GM21367 (cell line): ENCODE data around the gene PHLPP1.
A peak's percentile ranks its signal among the peaks of the same experiment; 100 is the strongest.
"Not testable (repeated sequence)": the region's sequence is repeated elsewhere in the genome, so short reads cannot be mapped to it uniquely, and the experiment has no call there.

Source experiments
- ATAC-seq: cut with Tn5 transposase; IDR thresholded peaks from one replicate; pipeline ENCODE4 v1.9.1; 2021; ENCODE audit not compliant: unreplicated experiment

Gene PHLPP1

DNA sequence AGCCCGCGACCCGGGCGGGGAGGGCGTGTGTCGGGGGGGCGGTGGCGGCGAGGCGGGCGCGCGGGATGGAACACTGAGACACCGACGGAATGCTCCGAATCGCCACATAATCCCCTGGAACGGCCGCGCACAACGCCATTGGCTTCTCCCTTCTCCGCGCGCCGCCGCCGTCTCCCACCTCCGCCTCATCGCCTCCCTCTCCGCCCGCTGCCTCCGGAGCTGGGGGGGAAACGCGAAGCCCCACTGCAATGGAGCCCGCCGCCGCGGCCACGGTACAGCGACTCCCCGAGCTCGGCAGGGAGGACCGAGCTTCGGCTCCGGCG lies at the start of gene PHLPP1:
TSS of gene PHLPP1 (plus strand) at position 106 of the 323 bp plus-strand sequence. CDS start at position 249, 143 bp downstream.
- peak; percentile 2 for ATAC-seq

DNA sequence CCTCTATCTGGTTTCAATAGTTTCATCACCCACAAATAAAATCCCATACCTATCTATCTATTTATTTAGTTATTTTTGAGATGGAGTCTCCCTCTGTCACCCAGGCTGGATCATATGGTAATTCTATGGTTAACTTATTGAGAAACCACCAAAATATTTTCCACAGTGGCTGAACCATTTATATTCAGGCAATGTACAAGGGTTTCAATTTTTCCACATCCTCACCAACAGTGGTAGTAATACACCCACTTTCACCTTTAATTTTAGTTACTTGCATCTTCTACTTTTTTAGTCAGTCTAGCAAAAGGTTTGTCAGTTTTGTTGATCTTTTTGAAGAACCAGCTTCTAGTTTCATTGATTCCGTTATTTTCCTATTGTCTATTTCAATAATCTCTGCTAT lies 46.1 kb upstream of the PHLPP1 start:
- ATAC-seq: no peak

DNA sequence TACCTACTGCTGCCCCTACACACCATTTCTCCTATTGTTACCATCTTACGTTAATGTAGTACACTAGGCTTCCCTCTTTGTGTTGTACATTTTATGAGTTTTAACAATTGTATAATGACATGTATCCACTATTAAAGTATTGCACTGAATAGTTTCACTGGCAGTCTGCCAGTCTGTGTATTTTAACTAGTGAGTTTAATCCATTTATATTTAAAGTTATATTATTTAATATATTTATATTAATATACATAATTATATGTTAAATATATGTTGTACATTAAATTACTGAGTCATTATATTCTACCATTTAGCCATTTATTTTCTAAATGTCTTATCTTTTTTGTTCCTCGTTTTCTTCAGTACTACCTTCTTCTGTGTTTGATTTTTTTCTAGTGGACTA lies 44.8 kb upstream of the PHLPP1 start:
- no peak for ATAC-seq

DNA sequence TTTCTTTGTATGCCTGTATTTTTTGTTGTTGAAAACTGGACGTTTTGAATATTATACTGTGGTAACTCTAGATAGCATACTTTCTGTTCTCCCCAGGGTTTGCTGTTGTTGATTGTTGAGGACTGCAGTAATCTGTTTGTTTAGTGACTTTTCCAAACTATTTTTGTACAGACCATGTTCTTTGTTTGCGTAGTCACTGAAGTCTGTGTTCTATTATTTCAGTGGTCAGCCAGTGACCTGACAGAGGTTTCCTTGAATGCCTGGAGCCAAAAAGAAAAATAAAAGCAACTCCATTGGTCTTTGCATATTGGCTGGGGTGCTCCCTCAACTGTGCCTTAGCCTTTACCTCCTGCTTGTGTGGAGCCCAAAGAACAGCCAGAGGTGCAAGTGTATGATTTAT lies 42.7 kb upstream of the PHLPP1 start:
- no peak for ATAC-seq

DNA sequence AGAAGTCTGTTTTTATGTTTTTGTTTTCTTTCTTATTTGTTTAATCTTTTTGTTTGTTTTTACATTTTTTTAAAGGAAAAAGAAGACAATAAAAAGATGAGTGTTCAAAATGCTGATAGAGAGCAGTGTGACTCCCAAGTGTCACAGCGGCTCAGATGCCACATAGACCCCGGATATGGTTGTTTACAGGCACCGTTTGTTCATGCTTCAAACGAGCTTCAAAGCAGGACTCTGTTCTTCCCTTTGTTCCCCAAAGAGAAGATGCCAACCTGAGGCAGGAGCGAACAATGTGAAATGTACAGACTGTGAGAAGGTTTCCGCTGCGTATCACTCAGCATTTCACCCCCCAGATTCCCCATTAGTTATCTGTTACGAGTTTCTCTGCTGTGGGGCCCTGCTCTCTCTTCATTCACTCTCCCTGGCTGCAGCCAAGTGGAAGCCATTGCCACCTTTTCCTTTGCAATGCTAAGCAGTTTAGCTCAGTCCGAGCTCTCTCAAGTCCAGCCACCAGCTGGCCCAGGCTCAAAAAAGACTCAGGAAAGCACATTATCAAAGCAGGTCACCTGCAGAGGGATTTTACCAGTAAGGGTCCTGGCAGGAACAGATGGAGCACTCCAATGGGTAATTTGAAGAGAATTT lies 36.4 kb upstream of the PHLPP1 start:
- no peak for ATAC-seq

DNA sequence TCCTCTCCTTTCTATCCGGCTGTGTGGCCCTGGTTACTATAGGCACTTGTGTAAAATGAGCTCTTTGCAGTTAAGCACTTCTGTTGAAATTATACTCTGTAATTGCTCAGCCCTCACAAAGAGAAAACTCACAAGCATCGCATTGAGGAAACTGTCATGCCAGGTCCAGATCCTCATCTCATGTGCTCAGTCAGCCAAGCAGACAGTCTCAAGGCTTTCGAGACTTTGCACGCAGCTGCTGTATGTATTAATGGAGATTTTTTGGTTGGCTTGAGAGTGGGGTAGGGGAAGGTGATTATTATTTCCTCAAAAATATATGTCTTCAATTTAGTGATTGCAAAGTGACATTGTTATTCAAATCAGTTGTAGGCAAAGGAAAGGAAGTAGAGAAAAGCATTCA lies 33.0 kb upstream of the PHLPP1 start:
- no peak for ATAC-seq

DNA sequence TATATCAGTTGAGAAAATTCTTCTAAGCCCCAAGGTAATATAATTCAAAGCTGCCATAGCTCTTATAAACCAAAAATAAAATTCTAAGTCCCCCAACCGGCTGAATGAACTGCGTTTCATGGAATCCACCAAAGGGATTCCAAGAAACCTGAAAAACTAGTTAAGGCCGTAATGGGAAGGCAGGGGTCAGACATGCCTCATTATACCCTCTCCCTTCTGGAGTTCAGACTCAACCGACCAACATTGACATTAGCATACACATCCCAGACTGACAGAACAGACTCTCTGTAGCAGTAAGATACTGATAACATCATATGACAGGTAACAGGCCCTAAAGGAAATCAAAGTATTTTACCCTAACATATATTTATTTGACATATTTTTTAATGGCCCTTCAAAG lies 31.4 kb upstream of the PHLPP1 start:
- ATAC-seq: no peak

DNA sequence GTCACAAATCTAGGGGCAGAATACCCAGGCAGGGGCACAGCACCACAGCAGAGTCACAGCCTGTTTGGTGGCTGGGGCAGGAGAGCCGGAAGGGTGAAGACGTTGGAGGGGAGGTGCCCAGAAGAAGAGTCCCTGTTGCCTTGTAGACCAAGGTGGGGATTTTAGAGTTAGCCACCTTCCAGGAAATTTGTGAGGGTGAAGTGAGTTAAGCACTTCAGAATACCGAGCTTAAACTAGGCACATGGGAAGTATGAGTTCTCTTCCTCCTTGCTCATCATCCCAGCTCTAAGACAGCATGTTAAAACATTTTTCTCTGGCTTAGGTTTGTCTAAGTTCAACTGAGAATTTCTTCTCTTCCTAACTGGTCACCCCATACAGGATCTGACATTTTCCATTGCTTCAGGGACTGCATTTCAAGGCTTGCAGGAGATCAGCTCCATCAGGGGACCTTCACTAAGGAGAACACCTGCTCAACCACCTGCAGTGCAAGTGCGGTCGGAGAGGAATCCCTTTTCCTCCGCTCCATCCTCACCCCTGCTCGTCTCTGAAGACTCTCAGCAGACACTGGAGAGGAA lies 26.5 kb upstream of the PHLPP1 start:
- no peak for ATAC-seq

DNA sequence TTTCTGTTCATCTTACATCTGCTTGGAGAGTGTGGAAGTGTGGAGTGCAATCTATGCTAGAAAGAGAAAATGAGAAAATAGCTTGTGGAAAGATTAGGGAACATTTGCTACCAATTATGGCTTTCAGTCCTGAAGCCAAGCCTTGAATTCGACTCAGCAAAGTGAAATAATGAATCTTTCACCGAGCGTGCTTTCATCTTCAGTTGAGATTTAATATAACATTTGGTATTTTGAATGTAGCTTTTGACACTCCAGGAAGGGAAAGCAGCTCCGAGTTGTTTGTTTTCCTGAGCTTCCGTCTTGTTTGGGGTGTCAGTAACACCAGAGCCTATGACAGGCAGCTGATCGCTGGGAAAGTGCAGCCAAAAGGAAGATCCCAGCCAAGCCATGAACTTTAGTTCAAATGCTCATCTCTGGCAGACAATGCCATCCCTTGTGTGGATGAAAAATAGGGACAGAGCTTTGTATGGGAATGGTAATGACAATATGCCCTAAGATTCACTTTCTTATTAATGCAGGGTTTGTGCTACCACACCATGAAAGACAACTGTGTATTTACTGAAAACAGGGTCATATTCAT lies 25.0 kb upstream of the PHLPP1 start:
- no peak for ATAC-seq

DNA sequence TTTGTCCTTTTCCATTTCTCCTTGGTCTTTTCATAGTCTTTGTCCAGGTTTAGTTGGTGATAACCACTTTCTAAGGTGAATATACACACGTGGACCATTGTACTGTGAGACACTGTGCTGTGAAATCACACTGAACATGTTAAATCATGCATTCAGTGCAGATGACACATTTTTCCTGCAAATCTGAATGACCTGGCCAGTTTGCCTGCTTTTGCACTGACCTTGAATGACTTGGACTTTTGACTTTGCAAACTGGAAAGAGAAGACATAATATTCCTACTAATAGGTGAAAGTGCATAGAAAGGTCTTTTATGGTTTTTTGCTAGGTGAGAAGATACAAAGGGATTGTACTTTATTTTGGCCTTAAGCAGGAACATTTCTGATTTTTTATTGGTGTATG lies 21.7 kb upstream of the PHLPP1 start:
- no peak for ATAC-seq

DNA sequence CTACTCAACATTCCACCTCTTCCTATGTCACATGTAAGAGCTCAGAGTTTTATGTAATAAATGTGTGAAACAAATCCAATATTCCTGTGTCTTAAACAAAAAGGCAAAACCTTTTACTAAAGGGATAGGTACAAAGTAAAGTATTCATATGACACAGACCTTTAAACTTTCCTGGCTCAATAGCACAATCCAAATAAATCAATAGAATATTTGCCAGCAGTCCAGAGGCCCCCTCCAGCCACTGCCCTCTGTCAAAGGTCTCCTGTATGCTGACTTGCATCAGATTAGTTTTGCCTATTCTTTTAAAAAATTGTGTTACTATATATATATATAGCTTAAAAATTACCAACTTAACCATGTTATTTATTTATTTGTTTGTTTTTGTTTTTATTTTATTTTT lies 17.7 kb upstream of the PHLPP1 start:
- no peak for ATAC-seq

DNA sequence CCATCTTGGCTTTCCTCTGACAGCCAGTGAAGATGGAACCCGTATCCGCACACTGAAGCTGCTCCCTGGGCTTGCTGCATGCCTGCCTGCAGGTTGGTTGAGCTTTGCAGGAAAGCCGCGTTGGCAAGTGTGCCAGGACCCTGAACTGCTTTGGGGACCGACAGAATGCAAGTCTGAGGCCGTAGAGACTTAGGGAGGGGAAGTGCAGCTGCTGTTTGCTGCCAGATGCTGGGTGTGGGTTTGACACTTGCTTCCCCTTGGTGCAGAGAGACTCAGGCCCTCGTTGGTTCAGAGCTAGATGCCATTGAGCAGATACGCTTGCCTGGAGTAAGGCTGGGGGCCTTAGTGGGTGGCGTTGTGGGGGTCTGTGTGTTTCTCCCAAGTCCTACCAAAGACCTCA lies 13.1 kb upstream of the PHLPP1 start:
- no peak for ATAC-seq

DNA sequence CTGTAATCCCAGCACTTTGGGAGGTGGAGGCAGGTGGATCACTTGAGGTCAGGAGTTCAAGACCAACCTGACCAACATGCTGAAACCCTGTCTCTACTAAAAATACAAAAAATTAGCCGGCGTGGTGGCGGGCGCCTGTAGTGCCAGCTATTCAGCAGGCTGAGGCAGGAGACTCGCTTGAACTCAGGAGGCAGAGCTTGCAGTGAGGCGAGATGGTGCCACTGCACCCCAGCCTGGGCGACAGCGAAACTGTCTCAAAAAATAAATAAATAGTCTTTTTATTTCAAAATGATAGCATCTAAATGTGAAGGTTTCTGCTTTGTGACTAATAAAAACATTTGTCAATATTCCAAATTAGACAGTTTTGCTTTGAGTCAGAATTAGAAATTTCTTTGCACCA lies 8.5 kb upstream of the PHLPP1 start:
- ATAC-seq: not testable (repeated sequence)

DNA sequence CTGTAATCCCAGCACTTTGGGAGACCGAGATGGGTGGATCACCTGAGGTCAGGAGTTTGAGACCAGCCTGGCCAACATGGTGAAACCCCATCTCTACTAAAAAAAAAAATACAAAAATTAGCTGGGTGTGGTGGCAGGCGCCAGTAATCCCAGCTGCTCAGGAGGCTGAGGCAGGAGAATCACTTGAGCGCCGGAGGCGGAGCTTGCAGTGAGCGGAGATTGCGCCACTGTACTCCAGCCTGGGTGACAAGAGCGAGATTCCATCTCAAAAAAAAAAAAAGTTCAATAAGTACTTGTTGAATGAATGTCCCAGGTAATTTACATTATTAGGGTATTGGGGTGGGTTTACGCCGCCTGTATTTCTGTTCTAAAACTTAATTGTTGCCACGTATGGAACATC lies 5.4 kb upstream of the PHLPP1 start:
- not testable (repeated sequence) for ATAC-seq

DNA sequence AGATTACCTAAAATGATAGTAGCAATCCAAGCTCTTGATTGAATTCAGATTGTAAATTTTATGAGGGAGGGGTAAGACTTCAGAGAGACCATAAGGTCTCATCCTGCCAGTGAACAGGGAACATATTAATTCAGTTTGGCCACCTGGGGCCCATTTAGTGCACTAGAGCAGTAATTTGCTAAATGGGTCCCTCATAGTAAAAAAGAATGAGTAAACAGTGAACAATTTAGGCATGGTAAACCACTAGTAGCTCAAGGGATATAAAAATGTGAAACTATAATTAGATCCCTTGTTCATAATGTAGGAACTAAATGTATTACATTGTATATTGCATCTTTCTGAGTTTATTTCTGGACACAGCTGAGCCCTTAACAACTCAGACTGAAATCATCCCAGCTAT lies 4.9 kb upstream of the PHLPP1 start:
- no peak for ATAC-seq

DNA sequence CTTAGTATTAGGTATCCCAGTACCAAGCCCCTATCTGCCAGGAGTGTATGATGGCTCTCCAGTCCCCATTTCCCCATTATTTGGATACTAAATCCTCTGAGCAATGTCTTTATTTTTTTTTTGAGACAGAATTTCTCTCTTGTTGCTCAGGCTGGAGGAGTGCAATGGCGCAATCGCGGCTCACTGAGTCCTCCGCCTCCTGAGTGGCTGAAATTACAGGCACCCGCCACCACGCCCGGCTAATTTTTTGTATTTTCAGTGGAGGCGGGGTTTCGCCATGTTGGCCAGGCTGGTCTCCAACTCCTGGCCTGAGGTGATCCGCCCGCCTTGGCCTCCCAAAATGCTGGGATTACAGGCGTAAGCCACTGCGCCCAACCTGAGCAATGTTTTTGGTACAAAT lies 3.6 kb upstream of the PHLPP1 start:
- no peak for ATAC-seq

DNA sequence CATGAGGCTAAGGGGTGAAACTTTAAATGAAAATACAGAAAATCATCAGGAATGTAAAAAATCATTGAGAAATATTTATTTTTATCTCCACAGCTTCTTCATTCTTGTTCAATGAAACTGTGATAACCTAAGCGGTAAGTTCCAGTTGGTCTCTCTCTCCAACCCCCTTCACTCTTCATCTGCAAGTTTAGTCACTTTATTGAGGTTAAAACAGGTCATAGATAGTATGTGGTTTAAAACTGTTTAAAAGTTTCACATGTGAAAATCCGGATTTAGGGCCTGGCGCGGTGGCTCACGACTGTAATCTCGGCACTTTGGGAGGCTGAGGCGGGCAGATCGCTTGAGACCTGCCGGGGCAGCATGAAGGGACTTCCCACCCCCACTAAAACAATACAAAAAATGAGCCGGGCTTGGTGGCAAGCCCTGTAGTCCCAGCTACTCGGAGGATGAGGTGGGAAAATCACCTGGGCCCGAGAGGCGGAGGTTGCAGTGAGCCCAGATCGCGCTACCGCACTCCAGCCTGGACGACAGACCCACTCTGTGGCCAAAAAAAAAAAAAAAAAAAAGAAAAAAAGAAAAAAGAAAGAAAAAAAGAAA lies 1.6 kb upstream of the PHLPP1 start:
- ATAC-seq: no peak

DNA sequence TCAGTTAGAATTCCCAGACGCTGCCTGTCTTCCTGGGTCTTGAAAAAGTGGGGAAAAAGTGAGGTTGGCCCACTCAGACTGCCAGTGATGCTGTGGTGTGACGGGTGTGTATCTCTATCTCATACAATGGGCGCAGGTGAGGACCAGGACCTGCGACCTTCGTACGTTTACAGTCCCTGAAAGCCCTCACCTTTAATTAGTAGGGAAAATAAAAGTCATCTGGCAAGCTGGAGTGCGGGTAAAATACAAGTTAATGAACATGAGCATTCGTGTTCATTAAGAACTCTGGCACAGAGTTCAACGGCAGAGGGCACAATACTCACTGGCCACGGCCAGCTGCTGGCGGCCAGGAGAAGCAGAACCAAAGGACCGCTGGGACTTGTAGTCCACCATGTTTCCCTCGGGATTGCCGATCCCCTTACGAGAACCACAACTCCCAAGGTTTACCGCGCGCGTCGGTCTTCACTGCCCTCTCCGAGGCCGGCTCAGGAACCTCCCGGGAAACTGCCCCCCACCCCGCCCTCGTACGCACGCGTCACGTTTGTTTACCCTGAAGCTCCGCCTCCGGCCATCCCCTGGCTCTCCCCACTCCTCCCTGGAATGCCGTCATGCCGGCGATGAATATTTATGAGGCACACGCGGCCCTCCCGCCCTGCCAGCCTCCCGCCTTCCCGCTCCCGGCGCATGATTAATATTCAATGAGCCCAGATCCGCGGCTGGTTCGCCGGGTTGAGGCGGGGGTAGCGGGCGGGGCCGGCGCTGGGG lies 488 bp upstream of the PHLPP1 start:
- peak; percentile 69 for ATAC-seq

DNA sequence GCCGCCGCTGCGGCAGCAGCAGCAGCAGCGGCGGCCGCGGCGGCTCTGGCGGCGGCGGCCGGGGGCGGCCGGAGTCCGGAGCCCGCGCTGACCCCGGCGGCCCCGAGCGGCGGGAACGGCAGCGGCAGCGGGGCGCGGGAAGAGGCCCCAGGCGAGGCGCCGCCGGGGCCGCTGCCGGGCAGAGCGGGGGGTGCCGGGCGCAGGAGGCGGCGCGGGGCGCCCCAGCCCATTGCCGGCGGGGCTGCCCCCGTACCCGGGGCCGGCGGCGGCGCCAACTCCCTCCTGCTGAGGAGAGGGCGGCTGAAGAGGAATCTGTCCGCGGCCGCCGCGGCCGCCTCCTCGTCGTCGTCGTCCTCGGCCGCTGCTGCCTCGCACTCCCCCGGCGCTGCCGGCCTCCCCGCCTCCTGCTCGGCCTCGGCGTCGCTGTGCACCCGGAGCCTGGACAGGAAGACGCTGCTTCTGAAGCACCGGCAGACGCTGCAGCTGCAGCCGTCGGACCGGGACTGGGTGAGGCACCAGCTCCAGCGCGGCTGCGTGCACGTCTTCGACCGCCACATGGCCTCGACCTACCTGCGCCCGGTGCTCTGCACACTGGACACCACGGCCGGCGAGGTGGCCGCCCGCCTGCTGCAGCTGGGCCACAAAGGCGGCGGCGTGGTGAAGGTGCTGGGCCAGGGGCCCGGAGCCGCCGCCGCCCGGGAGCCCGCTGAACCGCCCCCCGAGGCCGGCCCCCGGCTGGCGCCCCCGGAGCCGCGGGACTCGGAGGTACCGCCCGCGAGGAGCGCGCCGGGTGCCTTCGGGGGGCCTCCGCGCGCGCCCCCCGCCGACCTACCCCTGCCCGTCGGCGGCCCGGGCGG lies 646 bp downstream of the PHLPP1 start:
- ATAC-seq: peak; percentile 20

DNA sequence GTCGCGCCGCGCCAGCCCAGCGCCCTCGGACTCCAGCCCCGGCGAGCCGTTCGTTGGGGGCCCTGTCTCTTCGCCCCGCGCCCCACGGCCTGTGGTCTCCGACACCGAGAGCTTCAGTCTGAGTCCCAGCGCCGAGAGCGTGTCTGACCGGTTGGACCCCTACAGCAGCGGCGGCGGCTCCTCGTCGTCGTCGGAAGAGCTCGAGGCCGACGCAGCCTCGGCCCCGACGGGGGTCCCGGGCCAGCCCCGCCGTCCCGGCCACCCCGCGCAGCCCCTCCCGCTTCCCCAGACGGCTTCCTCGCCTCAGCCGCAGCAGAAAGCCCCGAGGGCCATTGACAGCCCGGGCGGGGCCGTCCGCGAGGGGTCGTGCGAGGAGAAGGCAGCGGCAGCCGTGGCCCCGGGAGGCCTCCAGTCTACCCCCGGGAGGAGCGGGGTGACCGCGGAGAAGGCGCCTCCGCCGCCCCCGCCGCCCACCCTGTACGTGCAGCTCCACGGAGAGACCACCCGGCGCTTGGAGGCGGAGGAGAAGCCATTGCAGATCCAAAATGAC lies 1.4 kb downstream of the PHLPP1 start:
- ATAC-seq: no peak
